ENCODE results near the gene PRKAG2. TPM values are rescaled to one million over a fixed set of nuclear protein-coding genes. Genes with fewer than 3 reads are reported as not detected.
"Not testable (repeated sequence)": the region's sequence is repeated elsewhere in the genome, so short reads cannot be mapped to it uniquely, and the experiment has no call there.

The PRKAG2 gene
- total RNA-seq, 1 donor from 2014 or later = 17.5 TPM

- peak in 1 of 2 donors; percentile 35 for DNase-seq (ENCODE audit: low read depth in 2 of 2)
Observed at GRCh38 chr7:151851145-151851751, 25.7 kb downstream of the PRKAG2 start.

GRCh38 chr7:151850491-151851124, 26.3 kb downstream of the PRKAG2 start:
- DNase-seq (ENCODE audit: low read depth in 2 of 2) = no peak

DNA sequence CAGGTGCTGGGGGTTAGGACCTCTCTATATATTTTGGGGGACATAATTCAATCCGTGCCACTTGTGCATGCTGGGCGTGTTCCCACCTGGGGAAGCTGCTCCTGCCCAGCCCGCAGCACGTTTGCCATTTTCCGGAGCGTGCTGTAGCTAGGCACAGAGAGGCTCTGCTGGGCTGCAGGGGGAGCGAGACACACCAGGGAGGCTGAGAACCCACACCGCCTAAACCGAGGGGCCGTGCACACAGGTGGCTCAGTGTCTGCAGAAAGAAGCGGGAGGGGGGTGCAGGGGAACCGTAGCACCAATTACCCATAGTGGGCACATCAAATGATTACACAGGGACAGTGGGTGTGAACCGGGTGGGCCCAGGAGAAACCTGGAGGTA, 27.0 kb downstream of the PRKAG2 start:
- no peak for DNase-seq (ENCODE audit: low read depth in 2 of 2)

DNA sequence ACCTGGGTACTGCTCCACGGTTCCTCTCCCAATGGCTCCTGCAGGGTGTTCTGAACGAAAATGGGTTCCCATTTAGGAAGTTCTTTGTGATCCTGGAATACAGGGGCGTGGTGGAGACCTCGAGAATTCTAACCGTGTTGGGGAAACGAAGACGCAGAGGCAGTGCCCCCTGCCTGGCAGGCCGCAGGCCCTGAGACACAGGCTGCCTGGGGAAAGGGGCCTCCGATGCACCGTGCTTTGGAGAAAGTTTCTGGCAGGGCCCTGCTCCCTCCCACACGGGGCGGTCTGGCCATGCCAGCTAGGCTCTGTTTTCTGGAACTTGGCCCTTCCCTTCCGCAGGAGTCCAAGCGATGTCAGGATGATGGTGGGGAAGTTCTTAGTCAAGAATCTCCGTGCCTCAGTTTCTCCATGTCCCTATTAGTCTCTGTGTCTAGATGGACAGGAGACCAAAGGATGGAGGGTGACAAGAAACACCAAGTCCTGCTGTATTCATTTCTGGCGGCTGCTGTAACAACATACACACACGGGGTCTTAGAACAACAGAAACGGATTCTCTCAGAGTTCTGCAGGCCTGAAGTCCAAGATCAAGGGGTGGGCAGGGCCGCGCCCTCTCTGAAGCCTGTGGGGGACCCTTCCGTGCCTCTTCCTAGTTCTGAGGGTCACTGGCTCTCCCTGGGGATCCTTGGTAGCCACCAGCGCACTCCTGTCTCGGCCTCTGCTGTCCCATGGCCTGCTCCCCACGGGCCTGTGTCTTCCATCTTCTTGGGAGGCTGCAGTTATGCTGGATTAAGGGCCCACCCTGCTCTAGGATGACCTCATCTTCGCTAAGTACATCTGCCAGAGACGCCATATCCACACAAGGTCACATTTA, 27.7 kb downstream of the PRKAG2 start:
- no peak for DNase-seq (ENCODE audit: low read depth in 2 of 2)

DNA sequence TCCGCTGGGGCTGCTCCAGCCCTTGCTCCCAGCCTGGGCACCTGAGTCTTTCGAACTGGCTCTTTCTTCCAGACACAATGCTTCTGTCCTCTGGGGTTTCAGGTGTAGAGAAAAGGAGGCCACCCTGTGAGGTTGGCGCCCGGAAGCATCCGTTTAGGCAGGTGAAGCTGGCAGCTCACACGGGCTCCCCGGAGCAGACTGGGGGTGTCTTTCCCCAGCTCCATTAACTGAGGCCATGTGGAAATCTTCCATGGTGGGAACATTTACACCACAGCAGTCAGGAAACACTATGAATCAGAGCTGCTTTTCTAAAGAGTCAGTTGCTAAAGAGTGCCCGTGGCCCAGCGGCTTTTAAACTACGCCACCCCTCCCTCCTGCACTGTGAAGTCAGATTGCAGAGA, 29.2 kb downstream of the PRKAG2 start:
- no peak for DNase-seq (ENCODE audit: low read depth in 2 of 2)

DNA sequence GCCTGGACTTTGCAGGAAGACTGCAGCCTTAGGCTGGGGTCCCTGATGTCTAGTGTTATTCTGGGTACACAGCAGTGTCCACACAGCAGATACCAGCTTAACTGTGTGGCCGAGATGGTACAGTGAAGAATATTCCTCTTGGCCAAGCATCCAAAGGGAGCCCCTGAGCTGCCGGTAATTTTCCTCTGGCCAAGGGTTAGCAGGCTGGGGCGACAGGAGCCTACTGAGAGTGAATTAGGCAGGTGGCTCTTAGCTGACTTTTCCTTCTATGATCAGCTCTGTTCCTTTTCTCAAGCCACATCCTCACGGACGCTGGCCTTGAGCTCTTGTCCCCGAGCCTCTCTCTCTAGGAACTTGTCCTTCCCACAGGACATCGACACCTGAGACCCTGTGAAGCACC, 29.8 kb downstream of the PRKAG2 start:
- DNase-seq (ENCODE audit: low read depth in 2 of 2) = no peak

- DNase-seq (ENCODE audit: low read depth in 2 of 2) = no peak
Observed at GRCh38 chr7:151845412-151846205, 31.3 kb downstream of the PRKAG2 start.

GRCh38 chr7:151844825-151845200, 32.1 kb downstream of the PRKAG2 start:
- DNase-seq (ENCODE audit: low read depth in 2 of 2) = no peak

GRCh38 chr7:151844071-151844824, 32.7 kb downstream of the PRKAG2 start:
- DNase-seq (ENCODE audit: low read depth in 2 of 2) = peak; percentile 36 to 69

- no peak for DNase-seq (ENCODE audit: low read depth in 2 of 2)
Observed at GRCh38 chr7:151843181-151843580, 33.7 kb downstream of the PRKAG2 start.

DNA sequence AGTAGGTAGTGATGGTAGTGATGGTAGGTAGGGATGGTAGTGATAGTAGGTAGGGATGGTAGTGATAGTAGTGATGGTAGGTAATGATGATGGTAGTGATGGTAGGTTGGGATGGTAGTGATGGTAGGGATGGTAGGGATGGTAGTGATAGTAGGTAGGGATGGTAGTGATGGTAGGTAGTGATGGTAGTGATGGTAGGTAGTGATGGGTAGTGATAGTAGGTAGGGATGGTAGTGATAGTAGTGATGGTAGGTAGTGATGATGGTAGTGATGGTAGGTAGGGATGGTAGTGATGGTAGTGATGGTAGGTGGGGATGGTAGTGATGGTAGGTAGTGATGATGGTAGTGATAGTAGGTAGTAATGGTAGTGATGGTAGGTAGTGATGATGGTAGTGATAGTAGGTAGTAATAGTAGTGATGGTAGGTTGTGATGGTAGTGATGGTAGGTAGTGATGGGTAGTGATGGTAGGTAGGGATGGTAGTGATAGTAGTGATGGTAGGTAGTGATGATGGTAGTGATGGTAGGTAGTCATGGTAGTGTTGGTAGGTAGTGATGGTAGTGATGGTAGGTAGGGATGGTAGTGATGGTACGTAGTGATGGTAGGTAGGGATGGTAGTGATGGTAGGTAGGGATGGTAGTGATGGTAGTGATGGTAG, 35.4 kb downstream of the PRKAG2 start:
- DNase-seq (ENCODE audit: low read depth in 2 of 2) = not testable (repeated sequence)

- no peak for DNase-seq (ENCODE audit: low read depth in 2 of 2)
Observed at GRCh38 chr7:151840088-151840910, 36.6 kb downstream of the PRKAG2 start.

DNA sequence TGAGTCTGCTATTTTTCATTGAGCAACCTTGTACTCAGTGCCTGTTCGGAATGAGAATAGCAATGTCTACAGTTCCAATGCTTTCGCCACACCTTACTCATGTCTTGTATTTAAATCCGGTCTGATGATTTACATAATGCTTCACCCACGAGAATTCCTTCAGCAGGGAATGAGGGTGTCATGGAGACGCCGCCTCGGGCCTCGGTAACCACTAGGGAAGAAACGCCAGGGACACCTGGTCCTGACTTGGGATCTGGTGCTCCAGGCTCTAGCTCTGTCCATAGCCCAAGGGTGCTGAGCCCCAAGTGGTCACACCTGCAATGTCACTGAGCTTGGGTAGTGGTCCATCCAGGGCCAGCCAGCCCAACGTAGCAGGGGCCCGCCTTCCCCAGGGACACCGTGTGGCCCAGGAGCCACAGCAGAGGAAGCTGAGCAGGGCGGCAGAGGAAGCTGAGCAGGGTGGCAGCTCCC, 37.4 kb downstream of the PRKAG2 start:
- no peak for DNase-seq (ENCODE audit: low read depth in 2 of 2)

DNA sequence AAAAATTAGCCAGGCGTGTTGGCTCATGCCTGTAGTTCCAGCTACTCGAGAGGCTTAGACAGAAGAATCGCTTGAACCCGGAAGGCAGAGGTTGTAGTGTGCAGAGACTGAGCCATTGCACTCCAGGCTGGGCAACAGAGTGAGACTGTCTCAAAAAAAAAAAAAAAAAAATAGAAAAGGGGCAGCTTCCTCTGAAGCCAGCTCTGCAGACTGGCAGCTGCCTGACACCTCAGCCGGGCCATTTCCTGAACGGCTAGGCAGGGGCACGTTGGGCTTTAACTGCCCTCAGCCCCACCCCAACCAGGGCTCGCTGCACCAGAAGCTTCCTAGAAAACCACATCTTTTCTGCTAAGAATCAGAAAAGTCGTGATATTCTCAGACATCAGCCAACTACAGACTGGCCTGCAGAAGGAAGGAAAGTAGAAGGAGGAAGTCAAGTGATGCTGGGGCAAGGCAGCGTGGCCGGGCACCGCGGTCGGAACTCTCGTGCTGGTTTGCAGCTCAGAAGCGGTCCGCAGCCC, 38.0 kb downstream of the PRKAG2 start:
- DNase-seq (ENCODE audit: low read depth in 2 of 2) = no peak

DNA sequence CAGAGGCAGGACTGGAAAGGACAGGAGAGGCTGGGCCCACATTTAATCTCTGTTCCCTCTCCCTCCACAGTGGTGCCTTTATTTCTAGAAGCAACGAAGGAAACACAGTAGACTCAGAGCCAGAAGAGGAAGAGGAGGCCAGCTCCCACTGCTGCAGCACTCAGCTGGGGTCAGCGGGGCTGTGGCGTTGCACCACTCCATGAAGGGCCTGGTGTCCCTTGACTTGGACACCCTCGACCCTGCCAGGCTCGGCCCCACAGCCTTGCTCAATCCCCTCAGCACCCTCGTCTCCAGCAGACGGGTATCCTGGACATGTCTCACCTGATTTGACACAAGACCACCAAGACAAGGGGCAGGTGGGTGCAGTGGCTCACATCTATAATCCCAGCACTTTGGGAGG, 38.8 kb downstream of the PRKAG2 start:
- DNase-seq (ENCODE audit: low read depth in 2 of 2) = no peak

DNA sequence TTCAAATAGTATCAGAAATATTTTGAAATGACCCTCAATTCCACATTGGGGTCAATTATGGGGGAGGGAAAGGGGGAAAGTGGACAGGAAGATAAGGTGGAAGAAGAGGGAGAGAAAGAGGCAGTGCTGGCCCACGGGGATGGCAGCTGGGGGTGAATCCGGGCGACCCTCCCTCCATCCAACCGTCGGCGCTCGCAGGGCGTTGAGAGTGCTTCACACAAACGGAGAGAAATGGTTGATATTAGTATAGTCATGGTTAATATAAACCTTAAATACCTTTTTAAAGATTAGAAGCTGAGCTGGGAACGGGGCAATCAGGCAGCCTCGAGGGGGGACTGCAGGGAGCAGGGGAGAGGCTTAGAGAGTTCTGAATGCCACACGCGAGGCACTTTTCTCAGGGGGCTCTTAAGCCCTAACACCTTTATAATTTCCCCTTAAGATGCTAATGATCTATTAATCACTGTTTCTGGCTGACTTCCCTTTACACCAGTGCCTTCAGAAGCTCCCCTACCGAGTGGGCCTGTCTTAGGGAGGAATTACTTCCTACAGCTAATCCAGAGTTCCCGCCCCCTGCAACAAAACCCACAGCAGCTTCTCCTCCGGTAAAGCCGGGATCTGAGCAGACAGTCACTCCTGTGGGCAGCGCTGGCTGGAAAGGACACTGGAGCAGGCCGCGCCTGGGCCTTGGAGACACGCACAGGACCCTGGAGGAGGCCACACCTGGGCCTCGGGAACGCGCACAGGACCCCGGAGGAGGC, 39.5 kb downstream of the PRKAG2 start:
- no peak for DNase-seq (ENCODE audit: low read depth in 2 of 2)

- DNase-seq (ENCODE audit: low read depth in 2 of 2) = no peak
Observed at GRCh38 chr7:151836927-151837205, 40.0 kb downstream of the PRKAG2 start.

- DNase-seq (ENCODE audit: low read depth in 2 of 2) = no peak
Observed at GRCh38 chr7:151836191-151836926, 40.6 kb downstream of the PRKAG2 start.
